Large intestine (tissue), 3 donors: Measurements from ENCODE around the gene PTPRN. TPM values are rescaled to one million over a fixed set of nuclear protein-coding genes. Genes with fewer than 3 reads are reported as not detected.

ENCODE experiments used
- DNase-seq, 2 donors: peaks; one replicate each; pipeline versions ENCODE4 v3.0.0 to v3.0.0-alpha.2; 2013
- H3K27ac ChIP-seq: one replicate; pipeline ENCODE4 v1.5.1; 2013; ENCODE audit warnings: low read length
- H3K27me3 ChIP-seq: 2 replicates; pipeline ENCODE4 v1.6.1; 2013; ENCODE audit warnings: low read length; ENCODE audit not compliant: control insufficient read depth, insufficient read depth
- H3K36me3 ChIP-seq: 2 replicates; pipeline ENCODE4 v1.6.1; 2013; ENCODE audit warnings: low read length; ENCODE audit not compliant: control insufficient read depth, insufficient read depth
- H3K4me1 ChIP-seq: one replicate; pipeline ENCODE4 v1.6.1; 2013; ENCODE audit warnings: low read length; ENCODE audit not compliant: control insufficient read depth, insufficient read depth
- H3K4me3 ChIP-seq: one replicate; pipeline ENCODE4 v1.5.1; 2013; ENCODE audit warnings: low read length
- H3K9me3 ChIP-seq: one replicate; pipeline ENCODE4 v1.6.1; 2013; ENCODE audit warnings: mild to moderate bottlenecking, low read depth, low read length, moderate library complexity; ENCODE audit not compliant: control insufficient read depth
- WGBS: methylation state at CpG from one replicate; pipeline ENCODE4 v1.1.5; 2013; ENCODE audit warnings: low lambda C conversion rate; ENCODE audit not compliant: insufficient coverage; 5-methylcytosine and 5-hydroxymethylcytosine counted together
- polyA plus RNA-seq: library from polyadenylated mRNA; unstranded; fragments of 120-200 nt; gene quantifications from one replicate; pipeline ENCODE4 v1.2.1, GENCODE V29; 2013

The PTPRN gene
- polyA plus RNA-seq, 1 donor: 9.2 TPM

DNA sequence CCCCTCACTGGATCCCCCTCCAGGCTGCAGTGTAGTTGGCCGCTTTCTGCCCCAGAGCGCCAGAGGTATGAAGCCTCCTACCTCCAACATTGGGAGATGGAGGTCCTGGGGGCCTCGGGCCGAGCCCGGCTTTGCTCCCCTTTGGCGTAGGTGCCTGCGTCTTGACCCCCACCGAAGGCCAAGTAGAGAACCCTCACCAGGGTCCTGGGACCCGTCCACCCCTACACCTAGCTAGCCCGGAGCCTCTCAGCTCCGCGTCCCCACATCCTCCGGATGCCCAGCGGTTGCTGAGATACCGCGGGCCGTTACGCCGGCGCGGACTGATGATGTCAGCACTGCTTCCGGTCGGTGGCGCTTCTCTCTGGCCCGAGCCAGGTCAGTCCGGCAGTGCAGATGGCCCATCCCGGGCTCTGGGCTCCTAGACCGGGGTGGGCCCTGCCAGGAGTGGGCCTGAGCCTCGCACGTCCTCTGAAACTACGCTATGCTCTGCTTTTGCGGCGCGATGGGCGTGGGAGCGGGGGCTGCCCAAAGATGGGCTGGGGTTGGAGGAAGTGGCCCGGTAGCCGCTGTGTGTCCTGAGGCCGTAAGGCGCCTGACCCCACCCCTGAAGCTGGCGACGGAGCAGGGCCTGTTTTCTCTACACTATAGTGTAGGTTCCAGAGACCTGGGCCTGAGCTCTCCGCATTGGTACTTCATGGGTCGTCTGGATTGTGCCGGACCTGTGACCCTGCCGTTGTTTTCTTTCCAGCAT, 63.9 kb downstream of the PTPRN start, which contains the start of the genes GLB1L and STK16:
TSS of gene GLB1L (minus strand) at position 297 of the 751 bp plus-strand sequence. CDS start 1,871 bp downstream, outside the sequence.
TSS of gene STK16 (plus strand) at position 332 of the 751 bp plus-strand sequence. CDS start 521 bp downstream, outside the sequence.
- peaks cover 14% of the 10 kb centered on the region for H3K36me3 ChIP-seq
- no peaks in the 10 kb centered on the region for H3K9me3 ChIP-seq
- no peaks in the 10 kb centered on the region for H3K27me3 ChIP-seq
- H3K4me3 ChIP-seq: peak within 1 kb of the TSS; percentile 98
- H3K4me1 ChIP-seq: peaks cover 48% of the 10 kb centered on the region
- peak; percentile 92 to 93 for DNase-seq
- H3K27ac ChIP-seq: peak within 1 kb of the TSS; percentile 82
- no CpG with 5 or more reads among the region's 46 CpGs for WGBS

DNA sequence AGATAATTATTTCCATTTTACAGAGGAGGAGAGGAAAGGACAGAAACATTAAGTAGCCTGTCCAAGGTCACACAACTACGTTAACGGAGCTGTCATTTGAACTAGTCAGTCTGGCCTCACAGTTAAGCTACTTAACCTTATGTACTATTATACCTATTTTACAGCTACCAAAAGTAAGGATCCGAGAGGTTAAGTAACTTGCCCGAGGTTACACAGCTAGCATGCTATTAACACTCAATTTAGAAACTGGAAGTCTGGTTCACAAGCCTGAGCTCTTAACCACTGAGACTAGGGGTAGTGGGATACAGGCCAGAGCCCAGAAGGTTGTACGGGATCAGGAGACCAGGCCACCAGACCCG, 64.4 kb downstream of the PTPRN start:
- peaks cover 16% of the 10 kb centered on the region for H3K36me3 ChIP-seq
- no peaks in the 10 kb centered on the region for H3K9me3 ChIP-seq
- H3K27me3 ChIP-seq: no peaks in the 10 kb centered on the region
- WGBS: no CpG with 5 or more reads among the region's 6 CpGs
- DNase-seq: no peak
- H3K4me3 ChIP-seq: peak overlapping the region; percentile 98
- peak overlapping the region; percentile 82 for H3K27ac ChIP-seq
- peaks cover 43% of the 10 kb centered on the region for H3K4me1 ChIP-seq

GRCh38 chr2:219243291-219243761, 65.9 kb downstream of the PTPRN start:
- no peaks in the 10 kb centered on the region for H3K9me3 ChIP-seq
- peaks cover 29% of the 10 kb centered on the region for H3K4me1 ChIP-seq
- H3K27ac ChIP-seq: peak overlapping the region; percentile 19
- H3K36me3 ChIP-seq: peaks cover 29% of the 10 kb centered on the region
- H3K27me3 ChIP-seq: no peaks in the 10 kb centered on the region
- WGBS: no CpG with 5 or more reads among the region's 28 CpGs
- peak overlapping the region; percentile 42 for H3K4me3 ChIP-seq
- DNase-seq: peak in 1 of 2 donors; percentile 76

Other genes starting within 250 kb of the PTPRN start
- gene IHH, start 248.5 kb downstream of the PTPRN start, polyA plus RNA-seq: 68.4 TPM
- gene NHEJ1, start 148.6 kb downstream of the PTPRN start, polyA plus RNA-seq: 33.9 TPM
- gene SLC23A3, start 139.4 kb downstream of the PTPRN start, polyA plus RNA-seq: 6.2 TPM
- 56.2 TPM for gene CNPPD1, start 132.5 kb downstream of the PTPRN start, polyA plus RNA-seq
- 82.0 TPM for gene RETREG2, start 131.1 kb downstream of the PTPRN start, polyA plus RNA-seq
- gene ZFAND2B, start 102.6 kb downstream of the PTPRN start, polyA plus RNA-seq: 54.6 TPM
- 43.7 TPM for gene ABCB6, start 90.4 kb downstream of the PTPRN start, polyA plus RNA-seq
- gene ATG9A, start 79.8 kb downstream of the PTPRN start, polyA plus RNA-seq: 41.2 TPM
- 65.8 TPM for gene ANKZF1, start 79.6 kb downstream of the PTPRN start, polyA plus RNA-seq
- 20.9 TPM for gene GLB1L, start 64.0 kb downstream of the PTPRN start, polyA plus RNA-seq
- 36.2 TPM for gene STK16, start 63.9 kb downstream of the PTPRN start, polyA plus RNA-seq
- gene TUBA4B, start 56.2 kb downstream of the PTPRN start, polyA plus RNA-seq: not detected
- gene TUBA4A, start 55.5 kb downstream of the PTPRN start, polyA plus RNA-seq: 25.6 TPM
- 46.9 TPM for gene DNAJB2, start 30.0 kb downstream of the PTPRN start, polyA plus RNA-seq
- gene RESP18, start 23.3 kb upstream of the PTPRN start, polyA plus RNA-seq: 0.46 TPM
- 149 TPM for gene DNPEP, start 78.5 kb upstream of the PTPRN start, polyA plus RNA-seq
- gene DES, start 109.0 kb upstream of the PTPRN start, polyA plus RNA-seq: 429 TPM
- gene SPEG, start 125.4 kb upstream of the PTPRN start, polyA plus RNA-seq: 35.1 TPM
- gene GMPPA, start 189.5 kb upstream of the PTPRN start, polyA plus RNA-seq: 54.0 TPM
- gene ASIC4, start 205.1 kb upstream of the PTPRN start, polyA plus RNA-seq: 1.1 TPM
- 81.8 TPM for gene CHPF, start 234.4 kb upstream of the PTPRN start, polyA plus RNA-seq
- gene TMEM198, start 234.6 kb upstream of the PTPRN start, polyA plus RNA-seq: 19.9 TPM